ENCODE data around the gene PTCH2.

Gene PTCH2

DNA sequence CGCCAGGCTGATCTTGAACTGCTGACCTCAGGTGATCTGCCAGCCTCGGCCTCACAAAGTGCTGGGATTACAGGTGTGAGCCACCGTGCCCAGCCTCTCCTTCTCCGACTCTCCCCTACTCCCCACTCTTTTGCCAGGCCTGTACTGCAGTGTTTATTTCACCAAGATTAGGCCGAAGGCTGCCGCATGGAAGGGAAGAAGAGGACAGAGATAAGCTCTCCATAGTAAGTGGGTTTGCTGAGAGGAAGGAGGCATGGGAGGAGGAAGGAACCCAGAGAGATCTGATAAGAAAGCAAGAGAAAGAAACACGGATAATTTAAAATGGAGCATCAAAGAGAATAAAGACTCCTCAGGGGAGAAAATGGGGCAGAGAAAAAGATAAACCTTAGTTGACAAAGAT is 8.7 kb downstream of the PTCH2 start:
- Histone ChIP-seq H3K27ac (ENCODE audit: low read length, poor library complexity, severe bottlenecking) (no peak overlapping the region), H2AFZ (ENCODE audit: low read depth, low read length) (no peak overlapping the region), H3K14ac (ENCODE audit: low read length in 2 of 2) (no peak overlapping the region), H3K23ac (ENCODE audit: low read length in 2 of 2) (no peak overlapping the region), H3K18ac (ENCODE audit: low read depth in 1 of 2, low read length in 2 of 2) (no peak overlapping the region), H3K4me2 (ENCODE audit: low read length, poor library complexity, severe bottlenecking) (no peak overlapping the region), H4K8ac (ENCODE audit: low read length) (no peak overlapping the region), H3K4ac (ENCODE audit: low read depth in 1 of 2, low read length in 2 of 2) (no peak overlapping the region), H2BK12ac (ENCODE audit: low read length in 2 of 2) (no peak overlapping the region), H4K91ac (ENCODE audit: low read length) (no peak overlapping the region), H3K9me3 (ENCODE audit: control insufficient read depth, low read length) (no peaks in the 10 kb centered on the region), H3K79me1 (replicated peaks; ENCODE audit: low read length, poor library complexity, severe bottlenecking) (no peaks in the 10 kb centered on the region), H2BK15ac (ENCODE audit: low read depth, poor library complexity, severe bottlenecking) (no peak overlapping the region), H2AK5ac (ENCODE audit: low read length, severe bottlenecking) (no peak overlapping the region), H3K27me3 (ENCODE audit: control insufficient read depth in 1 of 2, insufficient read depth in 1 of 2, low read length in 2 of 2) (no peaks in the 10 kb centered on the region), H3K4me3 (ENCODE audit: insufficient read depth in 1 of 2, low read depth in 1 of 2, low read length in 2 of 2) (no peak overlapping the region), H3K9ac (ENCODE audit: low read length) (no peak overlapping the region), H2BK5ac (ENCODE audit: low read depth, low read length, poor library complexity, severe bottlenecking) (no peak overlapping the region), H3K36me3 (ENCODE audit: control insufficient read depth in 1 of 2, insufficient read depth in 2 of 2, low read depth in 1 of 2, low read length in 2 of 2) (no peaks in the 10 kb centered on the region), H2BK120ac (ENCODE audit: low read depth, low read length) (no peak overlapping the region), H3K4me1 (ENCODE audit: control insufficient read depth, insufficient read depth, low read depth, low read length) (peaks cover 4% of the 10 kb centered on the region)
- WGBS: 73% methylated on average over 6 of the region's 7 CpGs
- no peak for DNase-seq

GRCh38 chr1:44832056-44832705 is 10.9 kb downstream of the PTCH2 start:
- no peaks in the 10 kb centered on the region for H3K36me3 ChIP-seq (ENCODE audit: control insufficient read depth in 1 of 2, insufficient read depth in 2 of 2, low read depth in 1 of 2, low read length in 2 of 2)
- no peak overlapping the region for H2AK5ac ChIP-seq (ENCODE audit: low read length, severe bottlenecking)
- no peaks in the 10 kb centered on the region for H3K79me1 ChIP-seq (replicated peaks; ENCODE audit: low read length, poor library complexity, severe bottlenecking)
- H2AFZ ChIP-seq (ENCODE audit: low read depth, low read length): no peak overlapping the region
- H3K4ac ChIP-seq (ENCODE audit: low read depth in 1 of 2, low read length in 2 of 2): no peak overlapping the region
- peaks cover 4% of the 10 kb centered on the region for H3K4me1 ChIP-seq (ENCODE audit: control insufficient read depth, insufficient read depth, low read depth, low read length)
- H4K91ac ChIP-seq (ENCODE audit: low read length): no peak overlapping the region
- DNase-seq: no peak
- no peak overlapping the region for H3K4me2 ChIP-seq (ENCODE audit: low read length, poor library complexity, severe bottlenecking)
- no peak overlapping the region for H2BK12ac ChIP-seq (ENCODE audit: low read length in 2 of 2)
- H3K9ac ChIP-seq (ENCODE audit: low read length): no peak overlapping the region
- no peak overlapping the region for H3K14ac ChIP-seq (ENCODE audit: low read length in 2 of 2)
- no peak overlapping the region for H2BK15ac ChIP-seq (ENCODE audit: low read depth, poor library complexity, severe bottlenecking)
- H2BK120ac ChIP-seq (ENCODE audit: low read depth, low read length): no peak overlapping the region
- 84% methylated on average over 11 of the region's 13 CpGs for WGBS
- H3K27me3 ChIP-seq (ENCODE audit: control insufficient read depth in 1 of 2, insufficient read depth in 1 of 2, low read length in 2 of 2): no peaks in the 10 kb centered on the region
- no peak overlapping the region for H2BK5ac ChIP-seq (ENCODE audit: low read depth, low read length, poor library complexity, severe bottlenecking)
- no peaks in the 10 kb centered on the region for H3K9me3 ChIP-seq (ENCODE audit: control insufficient read depth, low read length)
- H3K27ac ChIP-seq (ENCODE audit: low read length, poor library complexity, severe bottlenecking): no peak overlapping the region
- H4K8ac ChIP-seq (ENCODE audit: low read length): no peak overlapping the region
- no peak overlapping the region for H3K4me3 ChIP-seq (ENCODE audit: insufficient read depth in 1 of 2, low read depth in 1 of 2, low read length in 2 of 2)
- H3K23ac ChIP-seq (ENCODE audit: low read length in 2 of 2): no peak overlapping the region
- no peak overlapping the region for H3K18ac ChIP-seq (ENCODE audit: low read depth in 1 of 2, low read length in 2 of 2)

DNA sequence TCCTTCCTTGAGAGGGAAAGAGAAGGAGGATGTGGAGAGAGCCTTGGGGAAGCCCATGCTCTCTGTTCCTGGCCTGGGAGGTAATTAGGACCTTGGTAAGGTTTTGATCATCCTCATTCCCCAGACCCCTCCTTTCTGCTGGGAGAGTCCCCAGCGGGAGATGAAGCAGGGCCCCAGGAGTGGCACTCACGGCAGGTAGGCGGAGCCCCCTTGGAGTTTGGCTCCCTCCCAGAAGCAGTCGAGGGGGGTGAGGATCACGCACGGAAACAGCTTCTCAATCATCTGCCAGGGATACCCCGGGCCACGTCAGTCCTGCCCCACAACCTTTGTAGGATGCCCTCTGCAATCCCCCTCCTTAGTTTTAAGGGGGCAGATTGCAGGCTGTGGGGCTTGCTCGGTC is 11.5 kb downstream of the PTCH2 start:
- Histone ChIP-seq H3K27ac (ENCODE audit: low read length, poor library complexity, severe bottlenecking) (no peak overlapping the region), H3K23ac (ENCODE audit: low read length in 2 of 2) (no peak overlapping the region), H3K27me3 (ENCODE audit: control insufficient read depth in 1 of 2, insufficient read depth in 1 of 2, low read length in 2 of 2) (no peaks in the 10 kb centered on the region), H2BK120ac (ENCODE audit: low read depth, low read length) (no peak overlapping the region), H3K4ac (ENCODE audit: low read depth in 1 of 2, low read length in 2 of 2) (no peak overlapping the region), H2BK15ac (ENCODE audit: low read depth, poor library complexity, severe bottlenecking) (no peak overlapping the region), H3K14ac (ENCODE audit: low read length in 2 of 2) (no peak overlapping the region), H4K8ac (ENCODE audit: low read length) (no peak overlapping the region), H3K36me3 (ENCODE audit: control insufficient read depth in 1 of 2, insufficient read depth in 2 of 2, low read depth in 1 of 2, low read length in 2 of 2) (no peaks in the 10 kb centered on the region), H4K91ac (ENCODE audit: low read length) (no peak overlapping the region), H3K4me2 (ENCODE audit: low read length, poor library complexity, severe bottlenecking) (no peak overlapping the region), H3K4me1 (ENCODE audit: control insufficient read depth, insufficient read depth, low read depth, low read length) (peaks cover 4% of the 10 kb centered on the region), H2AK5ac (ENCODE audit: low read length, severe bottlenecking) (no peak overlapping the region), H3K79me1 (replicated peaks; ENCODE audit: low read length, poor library complexity, severe bottlenecking) (no peaks in the 10 kb centered on the region), H2BK12ac (ENCODE audit: low read length in 2 of 2) (no peak overlapping the region), H3K9me3 (ENCODE audit: control insufficient read depth, low read length) (no peaks in the 10 kb centered on the region), H3K9ac (ENCODE audit: low read length) (no peak overlapping the region), H3K4me3 (ENCODE audit: insufficient read depth in 1 of 2, low read depth in 1 of 2, low read length in 2 of 2) (no peak overlapping the region), H2AFZ (ENCODE audit: low read depth, low read length) (no peak overlapping the region), H3K18ac (ENCODE audit: low read depth in 1 of 2, low read length in 2 of 2) (no peak overlapping the region), H2BK5ac (ENCODE audit: low read depth, low read length, poor library complexity, severe bottlenecking) (no peak overlapping the region)
- 83% methylated on average over 9 of the region's 9 CpGs for WGBS
- no peak for DNase-seq

DNA sequence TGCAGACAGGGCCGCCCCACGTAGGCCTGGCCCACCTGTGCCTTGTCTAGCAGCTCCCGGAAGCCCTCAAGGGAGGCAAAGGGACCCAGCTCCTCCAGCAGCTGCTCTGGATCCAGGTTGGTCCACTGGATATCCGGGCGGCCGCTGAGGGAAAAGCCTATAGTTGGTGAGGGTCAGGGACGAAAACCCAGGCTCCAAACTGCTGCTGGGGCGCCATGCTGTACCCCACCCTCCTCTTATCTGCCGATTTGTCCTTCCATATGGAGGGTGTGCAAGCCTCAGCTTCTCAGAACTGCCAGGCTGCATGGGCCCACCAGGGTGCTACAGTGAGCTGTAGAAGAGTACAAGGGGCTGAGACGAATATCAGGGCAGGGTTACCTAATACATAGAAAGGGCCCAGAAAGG is 12.2 kb downstream of the PTCH2 start:
- Histone ChIP-seq H2AFZ (ENCODE audit: low read depth, low read length) (no peak overlapping the region), H3K79me1 (replicated peaks; ENCODE audit: low read length, poor library complexity, severe bottlenecking) (no peaks in the 10 kb centered on the region), H3K27ac (ENCODE audit: low read length, poor library complexity, severe bottlenecking) (no peak overlapping the region), H3K36me3 (ENCODE audit: control insufficient read depth in 1 of 2, insufficient read depth in 2 of 2, low read depth in 1 of 2, low read length in 2 of 2) (no peaks in the 10 kb centered on the region), H2BK120ac (ENCODE audit: low read depth, low read length) (no peak overlapping the region), H3K4ac (ENCODE audit: low read depth in 1 of 2, low read length in 2 of 2) (no peak overlapping the region), H3K9me3 (ENCODE audit: control insufficient read depth, low read length) (no peaks in the 10 kb centered on the region), H3K9ac (ENCODE audit: low read length) (no peak overlapping the region), H3K27me3 (ENCODE audit: control insufficient read depth in 1 of 2, insufficient read depth in 1 of 2, low read length in 2 of 2) (no peaks in the 10 kb centered on the region), H4K91ac (ENCODE audit: low read length) (no peak overlapping the region), H2BK15ac (ENCODE audit: low read depth, poor library complexity, severe bottlenecking) (no peak overlapping the region), H3K4me2 (ENCODE audit: low read length, poor library complexity, severe bottlenecking) (no peak overlapping the region), H3K4me1 (ENCODE audit: control insufficient read depth, insufficient read depth, low read depth, low read length) (peaks cover 6% of the 10 kb centered on the region), H3K23ac (ENCODE audit: low read length in 2 of 2) (no peak overlapping the region), H3K4me3 (ENCODE audit: insufficient read depth in 1 of 2, low read depth in 1 of 2, low read length in 2 of 2) (no peak overlapping the region), H2BK12ac (ENCODE audit: low read length in 2 of 2) (no peak overlapping the region), H3K18ac (ENCODE audit: low read depth in 1 of 2, low read length in 2 of 2) (no peak overlapping the region), H2BK5ac (ENCODE audit: low read depth, low read length, poor library complexity, severe bottlenecking) (no peak overlapping the region), H2AK5ac (ENCODE audit: low read length, severe bottlenecking) (no peak overlapping the region), H3K14ac (ENCODE audit: low read length in 2 of 2) (no peak overlapping the region), H4K8ac (ENCODE audit: low read length) (no peak overlapping the region)
- WGBS: 82% methylated on average over 10 of the region's 10 CpGs
- no peak for DNase-seq
